ENCODE measurements around the gene APOL3. TPM values are rescaled to one million over a fixed set of nuclear protein-coding genes. Genes with fewer than 3 reads are reported as not detected.
"Not testable (repeated sequence)": the region's sequence is repeated elsewhere in the genome, so short reads cannot be mapped to it uniquely, and the experiment has no call there.

Gene APOL3
- total RNA-seq, 1 donor from 2014 or later = 20.9 TPM

- DNase-seq (ENCODE audit: low spot score) = no peak
These were observed 25.1 kb downstream of the APOL3 start for GRCh38 chr22:36135306-36135980.

DNA sequence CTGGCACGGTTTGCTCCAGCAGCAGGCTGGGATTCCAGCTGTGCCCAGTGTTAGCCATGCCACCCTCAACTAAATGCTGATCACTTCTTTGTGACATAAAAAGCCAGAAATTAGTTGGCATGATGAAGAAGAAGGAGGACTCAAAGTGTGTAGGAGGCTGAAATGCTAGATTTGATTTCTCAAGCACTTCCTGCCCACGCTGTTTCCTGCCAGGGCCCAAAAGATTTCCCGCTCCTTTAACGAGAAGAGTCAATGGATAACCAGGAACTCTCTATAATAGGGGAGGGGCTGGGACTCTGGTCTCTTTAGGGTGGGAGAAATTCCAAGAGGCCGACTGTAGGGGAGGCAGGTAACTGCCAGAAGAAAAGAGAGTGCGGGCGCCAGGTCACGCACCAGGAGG is 26.4 kb downstream of the APOL3 start:
- no peak for DNase-seq (ENCODE audit: low spot score)

DNA sequence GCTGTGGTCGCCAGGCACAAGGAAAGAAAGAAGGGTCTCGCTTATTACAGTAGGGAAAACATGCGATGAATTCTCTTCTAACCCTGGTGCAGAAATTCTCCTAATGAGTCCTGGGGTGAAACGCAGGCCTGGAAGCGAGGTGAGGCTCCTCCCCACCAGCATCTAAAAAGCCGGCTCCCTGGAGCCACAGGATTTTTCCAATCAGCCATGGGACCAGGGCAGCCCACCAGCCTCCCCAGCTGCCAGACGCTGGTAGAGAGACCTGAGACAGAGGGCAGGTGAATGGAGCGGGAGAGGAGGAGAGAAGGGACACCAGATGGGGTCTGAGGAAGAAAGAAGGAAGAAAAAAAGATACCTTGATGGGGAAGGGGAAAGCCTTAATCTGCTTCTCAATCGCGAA is 28.6 kb downstream of the APOL3 start:
- no peak for DNase-seq (ENCODE audit: low spot score)

- DNase-seq (ENCODE audit: low spot score) = no peak
These were observed 30.8 kb downstream of the APOL3 start for GRCh38 chr22:36129486-36130388.

GRCh38 chr22:36129071-36129470 is 31.5 kb downstream of the APOL3 start:
- DNase-seq (ENCODE audit: low spot score) = no peak

DNA sequence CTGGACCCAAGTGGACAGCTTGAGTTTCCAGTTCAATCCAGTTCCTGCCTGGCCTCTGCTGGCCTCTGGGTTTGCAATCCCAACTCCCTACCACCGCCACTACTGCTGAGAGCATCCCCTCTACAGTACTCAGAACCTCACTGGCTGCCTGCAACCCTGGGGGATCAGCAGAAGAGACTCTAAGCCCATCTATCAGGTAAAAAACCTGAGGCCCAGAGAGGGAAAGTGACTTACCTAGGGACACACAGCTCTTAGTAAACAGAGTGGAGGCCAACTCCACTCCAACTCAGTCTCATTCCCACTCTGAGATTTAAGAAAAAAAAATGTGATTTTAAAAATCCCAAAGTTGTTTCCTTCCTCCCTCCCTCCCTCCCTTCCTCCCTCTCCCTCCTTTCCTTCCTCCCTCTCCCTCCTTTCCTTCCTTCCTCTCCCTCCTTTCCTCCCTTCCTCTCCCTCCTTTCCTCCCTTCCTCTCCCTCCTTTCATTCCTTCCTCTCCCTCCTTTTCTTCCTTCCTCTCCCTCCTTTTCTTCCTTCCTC is 34.5 kb downstream of the APOL3 start:
- DNase-seq (ENCODE audit: low spot score) = no peak

DNA sequence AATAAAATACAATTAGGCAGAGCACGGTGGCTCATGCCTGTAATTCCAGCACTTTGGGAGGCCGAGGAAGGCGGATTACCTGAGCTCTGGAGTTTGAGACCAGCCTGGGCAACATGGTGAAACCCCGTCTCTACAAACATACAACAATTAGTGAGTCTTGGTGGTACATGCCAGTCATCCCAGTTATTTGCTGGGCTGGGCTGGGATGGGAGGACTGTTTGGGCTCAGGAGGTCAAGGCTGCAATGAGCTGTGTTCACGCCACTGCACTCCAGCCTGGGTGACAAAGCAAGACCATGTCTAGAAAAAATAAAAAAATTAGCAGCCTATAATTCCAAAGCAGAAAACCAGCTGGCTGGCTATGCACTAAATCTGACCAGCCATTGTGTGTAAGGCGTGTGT is 35.1 kb downstream of the APOL3 start:
- DNase-seq (ENCODE audit: low spot score) = no peak

DNA sequence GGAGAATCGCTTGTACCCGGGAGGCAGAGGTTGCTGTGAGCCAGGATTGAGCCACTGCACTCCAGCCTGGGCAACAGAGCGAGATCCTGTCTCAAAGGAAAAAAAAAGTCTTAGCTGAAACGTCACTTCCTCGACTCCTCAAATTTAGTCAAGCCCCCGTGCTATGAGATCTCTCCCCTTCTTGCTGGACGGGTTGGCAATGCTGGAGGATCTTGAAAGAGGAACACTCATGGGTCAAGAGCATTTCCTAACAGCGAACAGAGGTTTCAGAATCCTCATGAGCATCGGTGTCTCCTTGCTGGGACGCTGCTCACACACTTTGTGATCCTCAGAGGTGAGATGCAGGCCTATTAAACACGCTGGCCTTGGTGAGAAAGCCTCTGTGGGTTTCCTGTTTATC is 35.9 kb downstream of the APOL3 start:
- no peak for DNase-seq (ENCODE audit: low spot score)

- DNase-seq (ENCODE audit: low spot score) = peak; percentile 97
These were observed 36.6 kb downstream of the APOL3 start for GRCh38 chr22:36123673-36124630.

DNA sequence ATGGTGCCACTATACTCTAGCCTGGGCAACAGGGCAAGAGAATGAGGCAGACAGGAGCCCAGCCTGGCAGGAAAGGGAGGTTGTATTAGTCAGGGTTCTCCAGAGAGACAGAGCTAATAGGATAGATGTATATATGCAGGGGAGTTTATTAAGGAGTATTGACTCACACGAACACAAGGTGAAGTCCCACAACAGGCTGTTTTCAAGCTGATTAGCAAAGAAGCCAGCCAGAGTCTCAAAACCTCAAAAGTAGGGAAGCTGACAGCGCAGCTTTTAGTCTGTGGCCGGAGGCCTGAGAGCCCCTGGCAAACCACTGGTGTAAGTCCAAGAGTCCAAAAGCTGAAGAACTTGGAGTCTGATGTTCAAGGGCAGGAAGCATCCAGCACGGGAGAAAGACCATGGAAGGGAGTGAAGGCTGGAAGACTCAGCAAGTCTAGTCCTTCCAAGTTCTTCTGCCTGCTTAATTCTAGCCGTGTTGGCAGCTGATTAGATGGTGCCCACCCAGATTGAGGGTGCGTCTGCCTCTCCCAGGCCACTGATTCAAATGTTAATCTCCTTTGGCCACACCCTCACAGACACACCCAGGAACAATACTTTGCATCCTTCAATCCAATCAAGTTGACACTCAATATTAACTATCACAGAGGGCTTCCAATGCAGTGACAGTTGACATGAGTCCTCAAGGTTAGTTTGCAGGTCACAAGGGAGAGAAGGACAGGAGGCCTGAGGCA is 39.8 kb downstream of the APOL3 start:
- DNase-seq (ENCODE audit: low spot score) = not testable (repeated sequence)

- DNase-seq (ENCODE audit: low spot score) = no peak
These were observed 43.5 kb downstream of the APOL3 start for GRCh38 chr22:36117053-36117554.

- DNase-seq (ENCODE audit: low spot score) = no peak
These were observed 44.4 kb downstream of the APOL3 start for GRCh38 chr22:36116127-36116526.

DNA sequence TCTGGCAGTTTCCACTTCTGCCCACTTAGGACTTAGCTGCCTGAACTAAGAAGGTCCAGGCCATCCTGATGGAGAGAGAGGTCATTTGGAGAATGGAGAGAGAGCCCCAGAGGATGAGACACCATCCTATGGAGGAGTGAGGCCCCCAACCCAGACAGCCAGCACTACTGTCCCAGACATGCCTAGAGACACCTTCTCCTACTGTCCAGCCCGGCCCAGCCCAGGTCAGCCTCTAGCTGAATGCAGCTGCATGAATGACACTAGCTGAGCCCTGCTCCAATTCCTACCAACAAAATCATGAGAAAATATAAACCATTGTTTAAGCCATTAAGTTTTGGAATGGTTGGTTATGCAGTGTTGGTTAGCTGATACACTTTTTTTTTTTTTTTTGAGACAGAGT is 47.4 kb downstream of the APOL3 start:
- no peak for DNase-seq (ENCODE audit: low spot score)

GRCh38 chr22:36111316-36111715 is 49.2 kb downstream of the APOL3 start:
- DNase-seq (ENCODE audit: low spot score) = no peak

DNA sequence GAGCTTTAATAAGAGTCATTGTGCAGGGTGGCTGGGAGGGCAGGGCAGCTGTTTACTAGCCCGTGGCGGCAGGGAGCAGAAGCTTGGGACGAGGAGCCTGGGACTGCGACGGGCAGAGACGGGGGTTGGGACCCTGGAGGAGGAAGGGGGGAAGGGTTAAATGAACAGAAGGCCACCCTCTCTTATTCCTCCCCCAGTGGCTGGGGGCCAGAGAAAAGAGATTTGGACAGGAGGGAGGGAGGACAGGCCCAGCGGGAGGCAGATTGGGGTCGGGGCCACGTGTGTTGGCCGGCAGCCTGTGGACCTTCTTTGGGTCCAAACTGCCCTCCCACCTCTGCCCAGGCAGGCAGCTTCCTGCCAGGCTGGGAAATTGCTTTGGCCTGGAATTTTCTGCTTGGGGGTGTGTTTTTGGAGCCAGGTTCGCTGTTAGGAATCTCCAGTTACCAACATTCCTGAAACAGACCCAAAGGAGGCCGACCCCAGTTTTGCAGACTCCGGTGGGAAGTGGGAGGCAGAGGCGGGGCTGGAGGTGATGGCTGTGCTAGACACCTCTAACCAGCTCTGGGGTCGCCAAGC is 50.2 kb downstream of the APOL3 start:
- DNase-seq (ENCODE audit: low spot score) = no peak

GRCh38 chr22:36107436-36107835 is 53.1 kb downstream of the APOL3 start:
- no peak for DNase-seq (ENCODE audit: low spot score)

- DNase-seq (ENCODE audit: low spot score) = no peak
These were observed 53.6 kb downstream of the APOL3 start for GRCh38 chr22:36106910-36107309.

DNA sequence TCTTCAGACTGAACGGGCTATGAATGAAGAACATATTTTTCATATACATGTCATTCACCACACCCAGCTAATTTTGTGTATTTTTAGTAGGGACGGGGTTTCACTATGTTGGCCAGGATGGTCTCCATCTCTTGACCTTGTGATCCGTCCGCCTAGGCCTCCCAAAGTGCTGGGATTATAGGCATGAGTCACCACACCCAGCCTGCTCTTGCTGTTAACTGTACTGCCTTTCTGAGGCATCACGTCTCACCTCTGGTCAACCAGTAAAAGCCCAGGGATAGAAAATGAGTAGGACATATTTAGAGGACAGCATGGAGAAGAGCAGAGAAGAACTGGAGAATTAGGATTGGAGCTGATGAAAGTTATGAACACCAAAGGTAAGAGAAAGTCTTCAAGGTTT is 55.6 kb downstream of the APOL3 start:
- DNase-seq (ENCODE audit: low spot score) = no peak

DNA sequence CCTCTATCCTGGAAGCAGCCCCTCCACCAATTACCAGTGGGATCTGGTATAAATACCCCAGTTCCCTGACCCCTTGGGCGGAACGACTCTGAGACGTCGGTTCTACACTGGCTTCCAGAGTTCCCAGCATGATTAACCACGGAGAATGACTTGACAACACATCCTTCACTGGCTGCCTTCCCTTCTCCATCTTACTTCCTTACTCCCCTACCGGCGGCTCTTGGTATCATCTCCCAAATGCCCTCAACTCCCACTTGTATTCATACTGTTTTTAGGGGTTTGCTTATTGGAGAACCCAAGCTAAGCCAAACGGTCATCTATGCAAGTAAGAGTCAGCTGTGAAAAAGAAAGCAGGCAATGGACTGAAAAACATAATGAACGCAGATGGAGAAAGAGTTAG is 56.1 kb downstream of the APOL3 start:
- DNase-seq (ENCODE audit: low spot score) = no peak

- DNase-seq (ENCODE audit: low spot score) = no peak
These were observed 56.7 kb downstream of the APOL3 start for GRCh38 chr22:36103891-36104290.

- no peak for DNase-seq (ENCODE audit: low spot score)
These were observed 57.6 kb downstream of the APOL3 start for GRCh38 chr22:36102995-36103394.
